ENCODE results near the gene TTF1. TPM values are rescaled to one million over a fixed set of nuclear protein-coding genes. Genes with fewer than 3 reads are reported as not detected.

TTF1 gene
- total and polyA plus RNA-seq, 2 of the 13 experiments (the other 11 are each of a cell fraction or from before 2014, with no cell fraction given), result 3.4 to 9.8 TPM

- POLR2A ChIA-PET, result no interaction called here
- Histone ChIP-seq H4K20me1 (ENCODE audit: insufficient read depth, low read length) (no peaks in the 10 kb centered on the region), H3K27me3 (ENCODE audit: control insufficient read depth in 1 of 2, insufficient read depth in 2 of 2, low read length in 2 of 2) (peaks cover 0 to 9% of the 10 kb centered on the region in 2 experiments; a peak in 3 of 5 replicates), H3K36me3 (replicated peaks in 1 of 2; ENCODE audit: control insufficient read depth in 1 of 2, insufficient read depth in 2 of 2, low read length in 2 of 2) (peaks cover 8 to 23% of the 10 kb centered on the region in 2 experiments), H2AFZ (ENCODE audit: low read length) (no peak overlapping the region), H3K4me1 (ENCODE audit: insufficient read depth, low read length) (peaks cover 20% of the 10 kb centered on the region), H3K79me2 (ENCODE audit: insufficient read depth, low read length) (peaks cover 11% of the 10 kb centered on the region), H3K4me3 (replicated peaks in 1 of 3; ENCODE audit: insufficient read depth in 1 of 3, low read depth in 2 of 3, low read length in 3 of 3) (no peak overlapping the region), H3K9me3 (ENCODE audit: low read length) (no peaks in the 10 kb centered on the region), H3K9ac (ENCODE audit: insufficient read depth, low read depth, low read length) (no peak overlapping the region), H3K4me2 (ENCODE audit: low read depth, low read length) (no peak overlapping the region), H3K27ac (ENCODE audit: extremely low read length, insufficient read depth, low read length) (no peak overlapping the region)
- TF ChIP-seq FOXO1 (CRISPR knock-in tag; IDR thresholded peaks at IDR 0.05) (no peak), ZNF598 (CRISPR knock-in tag; IDR thresholded peaks at IDR 0.05; ENCODE audit: borderline replicate concordance) (no peak), RXRA (CRISPR knock-in tag; IDR thresholded peaks at IDR 0.05) (no peak), HDAC6 (IDR thresholded peaks at IDR 0.05; ENCODE audit: low read depth, low read length) (no peak), NFATC3 (CRISPR knock-in tag; IDR thresholded peaks at IDR 0.05) (no peak), RNF219 (CRISPR knock-in tag; IDR thresholded peaks at IDR 0.05) (no peak), ZNF44 (CRISPR knock-in tag; IDR thresholded peaks at IDR 0.05) (no peak), ZNF891 (CRISPR knock-in tag; IDR thresholded peaks at IDR 0.05) (no peak), HES4 (CRISPR knock-in tag; IDR thresholded peaks at IDR 0.05; ENCODE audit: borderline replicate concordance) (no peak)
- TF ChIP-seq, protein P1, sequence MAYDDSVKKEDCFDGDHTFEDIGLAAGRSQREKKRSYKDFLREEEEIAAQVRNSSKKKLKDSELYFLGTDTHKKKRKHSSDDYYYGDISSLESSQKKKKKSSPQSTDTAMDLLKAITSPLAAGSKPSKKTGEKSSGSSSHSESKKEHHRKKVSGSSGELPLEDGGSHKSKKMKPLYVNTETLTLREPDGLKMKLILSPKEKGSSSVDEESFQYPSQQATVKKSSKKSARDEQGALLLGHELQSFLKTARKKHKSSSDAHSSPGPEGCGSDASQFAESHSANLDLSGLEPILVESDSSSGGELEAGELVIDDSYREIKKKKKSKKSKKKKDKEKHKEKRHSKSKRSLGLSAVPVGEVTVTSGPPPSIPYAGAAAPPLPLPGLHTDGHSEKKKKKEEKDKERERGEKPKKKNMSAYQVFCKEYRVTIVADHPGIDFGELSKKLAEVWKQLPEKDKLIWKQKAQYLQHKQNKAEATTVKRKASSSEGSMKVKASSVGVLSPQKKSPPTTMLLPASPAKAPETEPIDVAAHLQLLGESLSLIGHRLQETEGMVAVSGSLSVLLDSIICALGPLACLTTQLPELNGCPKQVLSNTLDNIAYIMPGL (CRISPR knock-in tag; IDR thresholded peaks at IDR 0.05; ENCODE audit: borderline replicate concordance in 1 of 2, low read depth in 1 of 2), result no peak
- TF ChIP-seq, protein P2, sequence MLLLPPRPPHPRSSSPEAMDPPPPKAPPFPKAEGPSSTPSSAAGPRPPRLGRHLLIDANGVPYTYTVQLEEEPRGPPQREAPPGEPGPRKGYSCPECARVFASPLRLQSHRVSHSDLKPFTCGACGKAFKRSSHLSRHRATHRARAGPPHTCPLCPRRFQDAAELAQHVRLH (CRISPR knock-in tag; IDR thresholded peaks at IDR 0.05; ENCODE audit: borderline replicate concordance, low read depth), result no peak
- TF ChIP-seq, protein P3, sequence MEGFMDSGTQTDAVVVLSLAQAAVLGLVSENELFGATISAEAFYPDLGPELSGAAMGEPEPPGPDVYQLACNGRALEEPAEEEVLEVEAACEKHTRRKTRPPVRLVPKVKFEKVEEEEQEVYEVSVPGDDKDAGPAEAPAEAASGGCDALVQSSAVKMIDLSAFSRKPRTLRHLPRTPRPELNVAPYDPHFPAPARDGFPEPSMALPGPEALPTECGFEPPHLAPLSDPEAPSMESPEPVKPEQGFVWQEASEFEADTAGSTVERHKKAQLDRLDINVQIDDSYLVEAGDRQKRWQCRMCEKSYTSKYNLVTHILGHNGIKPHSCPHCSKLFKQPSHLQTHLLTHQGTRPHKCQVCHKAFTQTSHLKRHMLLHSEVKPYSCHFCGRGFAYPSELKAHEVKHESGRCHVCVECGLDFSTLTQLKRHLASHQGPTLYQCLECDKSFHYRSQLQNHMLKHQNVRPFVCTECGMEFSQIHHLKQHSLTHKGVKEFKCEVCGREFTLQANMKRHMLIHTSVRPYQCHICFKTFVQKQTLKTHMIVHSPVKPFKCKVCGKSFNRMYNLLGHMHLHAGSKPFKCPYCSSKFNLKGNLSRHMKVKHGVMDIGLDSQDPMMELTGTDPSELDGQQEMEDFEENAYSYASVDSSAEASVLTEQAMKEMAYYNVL (CRISPR knock-in tag; IDR thresholded peaks at IDR 0.05; ENCODE audit: borderline replicate concordance), result no peak
- BruUV-seq (replicated peaks), result no TSS peak
- in situ Hi-C loops (cut with HindIII; ENCODE audit: extremely low pct_ligation_motif_present, low pct_unique_long_range_greater_than_20kb) (no loop called here), intact Hi-C loops (cut with micrococcal nuclease; ENCODE audit: unreplicated experiment) (no loop called here)
- 93% methylated on average over 9 of the region's 9 CpGs for WGBS (ENCODE audit: low lambda C conversion rate)
- no peak for FAIRE-seq
- no peak for ATAC-seq
- DNase-seq (ENCODE audit: low spot score), result no peak
- CTCF ChIA-PET (ENCODE audit: low intra/inter-chr PET ratio, low total read pairs), result no interaction called here
These were observed 2.3 kb downstream of the TTF1 start for GRCh38 chr9:132404228-132404881.

Data from HepG2 (cell line).